Embryonic facial prominence (tissue), 1 donor: ENCODE results near the gene C1QTNF1.

ENCODE experiments used
- DNase-seq: peaks from one replicate; pipeline ENCODE4 v3.0.0-alpha.2; 2016; ENCODE audit errors: extremely low spot score

Gene C1QTNF1

DNA sequence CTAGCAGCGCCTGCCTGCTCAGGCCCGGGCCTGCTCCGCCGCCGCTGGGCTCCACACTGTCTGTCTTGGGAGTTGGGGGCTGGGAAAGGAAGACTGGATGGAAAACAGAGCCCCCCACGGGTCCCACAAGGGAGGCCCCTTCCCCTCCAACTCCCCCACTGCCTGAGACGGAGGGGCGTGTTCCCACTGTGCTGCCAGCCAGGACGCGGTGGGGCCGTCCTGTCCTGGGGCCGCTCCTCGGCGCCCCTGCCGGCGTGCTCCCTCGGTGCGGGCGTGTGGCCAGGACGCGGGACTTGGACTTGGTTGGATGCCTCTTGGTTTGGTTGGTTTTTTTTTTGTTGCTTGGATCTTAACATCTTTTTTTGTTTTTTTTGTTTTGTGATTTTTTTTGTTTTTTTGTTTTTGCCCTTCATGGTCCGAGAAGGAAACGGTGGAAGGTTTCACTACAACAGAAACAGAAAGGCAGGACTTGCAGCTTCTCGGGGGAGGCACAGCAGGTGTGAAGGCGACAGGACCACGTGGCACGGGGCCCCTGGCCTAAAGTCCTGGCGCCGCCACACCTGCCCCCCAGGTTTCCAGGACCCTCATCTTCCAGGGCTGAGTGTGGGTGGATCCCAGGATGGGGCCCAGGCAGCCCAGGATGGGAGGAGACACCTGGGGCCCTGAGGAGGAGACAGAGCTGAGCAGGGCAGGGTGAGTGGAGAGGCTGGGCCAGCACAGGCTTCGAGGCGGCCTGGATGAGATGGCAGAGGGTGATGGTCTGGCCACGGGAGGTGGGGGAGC is 66.7 kb downstream of the C1QTNF1 start:
- DNase-seq: no peak

DNA sequence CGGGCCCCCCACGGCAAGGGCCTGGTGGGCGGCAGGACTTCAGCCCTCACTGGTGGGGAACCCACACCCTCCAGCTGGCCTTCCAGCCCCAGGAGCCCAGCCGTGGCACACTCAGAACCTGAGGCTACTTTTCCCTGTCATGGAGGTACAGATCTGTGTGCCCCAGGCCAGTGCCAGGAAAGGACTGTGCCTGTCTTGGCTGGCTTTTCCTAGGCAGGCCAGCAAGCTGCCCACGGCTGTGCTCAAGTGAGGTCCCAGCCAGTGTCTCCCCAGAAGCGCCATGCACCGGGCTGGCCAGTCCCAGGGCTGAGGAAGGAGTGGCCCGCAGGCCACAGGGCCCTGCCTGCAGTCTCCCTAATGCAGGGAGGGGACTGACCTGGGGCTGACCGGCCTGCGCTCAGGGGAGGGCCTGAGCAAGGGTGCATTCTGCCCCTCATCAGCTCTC is 67.3 kb downstream of the C1QTNF1 start:
- DNase-seq: no peak

DNA sequence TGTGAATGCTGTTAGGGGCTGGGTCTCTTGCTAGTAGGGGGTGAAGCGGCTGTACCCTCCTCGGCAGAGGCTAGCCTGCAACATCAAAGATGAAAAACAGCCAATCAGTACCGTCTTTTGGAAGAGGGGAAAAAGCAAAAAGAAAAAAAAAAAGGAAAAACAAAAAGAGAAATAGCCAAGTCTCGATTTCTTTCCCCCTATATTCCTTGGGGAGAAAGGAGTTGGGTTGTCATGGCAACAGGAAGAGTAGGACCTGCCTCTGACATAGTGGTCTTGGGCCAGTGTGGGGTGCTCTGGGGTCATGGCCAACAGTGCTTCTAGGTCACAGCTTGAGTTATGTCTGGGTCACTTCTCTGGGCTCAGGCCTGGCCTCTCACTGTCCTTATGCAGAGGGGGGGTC is 68.6 kb downstream of the C1QTNF1 start:
- DNase-seq: no peak

DNA sequence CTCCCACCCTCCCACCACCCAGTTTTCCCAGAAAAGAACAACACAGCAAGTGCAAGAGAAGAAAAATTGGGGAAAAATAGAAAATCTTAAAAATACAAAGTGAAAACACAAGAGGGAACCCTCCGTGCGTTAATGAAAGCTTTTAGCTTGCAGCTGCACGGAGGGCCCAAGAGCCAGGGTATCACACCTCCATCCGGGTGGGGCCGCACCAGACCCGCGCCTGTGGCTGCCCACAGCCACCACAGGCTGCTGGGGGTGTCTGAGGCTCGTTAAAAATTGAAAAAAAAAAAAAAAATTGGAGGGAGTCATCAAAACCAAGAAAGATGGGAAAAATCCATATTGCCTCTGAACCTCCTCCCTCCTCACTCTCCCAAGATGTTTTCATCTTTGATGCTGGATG is 69.3 kb downstream of the C1QTNF1 start:
- DNase-seq: no peak

DNA sequence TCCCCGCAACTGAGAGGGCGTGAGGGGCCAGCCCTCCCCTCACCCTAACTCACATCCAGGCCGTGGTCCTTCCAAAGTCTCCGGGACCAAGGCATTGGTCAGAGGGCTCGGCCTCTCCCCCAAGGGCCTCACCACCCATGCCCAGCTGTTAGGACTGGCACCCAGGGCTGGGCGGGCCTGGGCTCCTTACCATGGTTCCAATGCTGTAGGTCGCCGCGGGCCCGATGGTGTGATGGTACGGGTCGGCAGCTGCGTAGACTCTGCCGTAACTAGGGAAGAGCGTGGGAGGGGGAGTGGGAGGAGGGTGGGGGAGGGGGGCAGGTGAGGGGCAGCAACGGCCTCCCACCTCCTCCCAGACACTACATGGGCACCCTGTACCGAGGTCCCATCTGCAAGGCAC is 70.3 kb downstream of the C1QTNF1 start:
- DNase-seq: no peak

GRCh38 chr17:79095345-79096055 is 71.5 kb downstream of the C1QTNF1 start:
- DNase-seq: no peak

DNA sequence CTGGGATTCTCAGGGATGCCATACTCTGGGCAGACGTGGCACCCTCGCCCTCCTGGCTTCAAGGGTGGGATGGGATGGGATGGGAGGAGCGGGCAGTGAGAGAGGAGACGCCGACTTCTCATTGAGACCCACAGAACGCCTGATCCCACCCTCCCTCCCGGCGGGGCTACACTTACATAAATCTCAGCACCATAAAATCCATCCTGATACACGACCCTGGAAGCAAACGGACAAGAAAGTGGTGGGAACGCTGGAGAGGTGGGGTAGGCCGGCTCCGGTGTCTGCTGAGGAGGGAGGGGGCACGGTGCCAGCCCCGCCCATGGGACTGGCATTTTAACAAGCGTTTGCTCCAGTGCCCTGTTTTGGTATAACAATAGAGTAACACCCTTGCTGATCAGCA is 72.5 kb downstream of the C1QTNF1 start:
- DNase-seq: no peak

- DNase-seq: no peak
These were observed 73.5 kb downstream of the C1QTNF1 start for GRCh38 chr17:79097226-79098055.

DNA sequence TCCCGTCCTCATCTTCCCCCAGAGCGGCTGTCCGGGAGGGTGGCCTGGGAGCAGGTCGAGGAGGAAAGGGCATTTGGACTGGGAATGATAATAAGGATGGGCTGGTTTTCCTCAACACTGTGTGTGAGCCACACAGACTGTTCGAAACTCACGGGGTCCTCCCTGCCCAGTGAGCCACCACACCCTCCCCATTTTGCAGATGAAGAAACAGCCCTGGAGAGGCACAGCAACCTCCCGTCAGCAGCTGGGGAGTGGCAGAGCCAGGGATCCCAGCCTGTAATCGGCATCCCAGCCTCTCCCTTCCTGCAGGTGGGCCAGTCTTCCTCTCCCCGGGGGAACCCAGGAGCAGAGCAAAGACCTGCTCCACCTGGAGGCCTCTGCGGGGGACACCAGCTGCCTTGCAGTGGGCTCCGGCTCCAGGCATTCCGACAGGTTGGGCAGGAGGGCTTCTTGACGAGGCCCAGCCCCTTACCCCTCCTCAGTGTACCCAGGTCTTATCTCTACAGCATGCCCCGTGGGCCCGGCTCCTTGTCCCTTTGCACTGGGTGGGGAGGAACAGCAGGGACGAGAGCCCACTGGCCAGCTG is 74.4 kb downstream of the C1QTNF1 start:
- DNase-seq: no peak
